ENCODE results near the gene SUMO4. TPM values are rescaled to one million over a fixed set of nuclear protein-coding genes. Genes with fewer than 3 reads are reported as not detected.
"Not testable (repeated sequence)": the region's sequence is repeated elsewhere in the genome, so short reads cannot be mapped to it uniquely, and the experiment has no call there.

The SUMO4 gene
- total RNA-seq, 1 experiment from 2014 or later: 2.8 TPM

DNA sequence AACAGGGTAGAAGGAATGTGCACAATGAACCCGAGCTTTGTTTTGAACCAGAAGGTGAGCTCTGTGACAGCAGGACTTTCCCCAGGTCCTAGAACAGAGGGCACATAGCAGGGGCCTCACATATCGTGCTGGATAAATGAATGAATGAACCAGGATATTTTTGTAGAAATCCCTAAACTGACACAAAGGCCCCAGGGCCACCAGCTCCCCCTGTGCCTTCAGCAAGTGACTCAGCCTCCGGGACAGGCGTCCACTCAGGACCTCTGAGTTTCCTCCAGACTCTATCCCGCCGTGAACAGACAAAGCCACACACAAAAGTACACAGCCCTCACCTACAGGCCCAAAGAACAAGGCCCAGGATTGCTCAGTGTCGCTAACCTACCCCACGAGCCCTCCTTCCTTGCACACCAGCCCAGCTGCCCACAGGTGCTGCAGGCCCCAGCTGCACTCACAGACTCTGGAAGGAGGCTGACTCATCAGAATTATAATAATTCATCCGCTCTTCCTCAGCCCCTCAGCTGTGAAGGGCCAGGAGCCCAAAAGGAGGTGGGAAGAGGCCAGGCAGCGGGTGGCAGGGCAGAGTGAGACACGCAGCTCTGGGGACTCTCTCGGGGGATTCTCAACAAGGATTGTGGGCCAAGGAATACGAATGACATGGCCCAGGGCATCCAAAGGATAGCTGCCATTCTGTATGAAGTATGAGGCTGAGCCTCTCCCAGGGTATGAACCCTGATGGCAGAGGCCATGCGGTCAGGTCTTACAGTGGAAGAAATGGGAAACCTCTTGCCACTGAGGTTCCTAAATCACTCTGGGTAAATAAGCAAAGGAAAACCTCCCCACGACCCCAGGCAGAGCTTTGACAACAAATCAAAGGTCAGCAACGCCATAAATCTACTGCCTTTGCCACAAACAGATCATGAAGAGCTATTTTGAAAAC is 40.9 kb downstream of the SUMO4 start:
- Histone ChIP-seq H3K36me3 (ENCODE audit: insufficient read depth, low read length, poor library complexity, severe bottlenecking) (no peaks in the 10 kb centered on the region), H3K9me3 (ENCODE audit: low read depth, low read length, poor library complexity, severe bottlenecking) (no peaks in the 10 kb centered on the region), H3K27me3 (replicated peaks; ENCODE audit: insufficient read depth, low read depth, low read length, poor library complexity) (no peaks in the 10 kb centered on the region), H3K27ac (ENCODE audit: low read depth, low read length, poor library complexity, severe bottlenecking) (no peak overlapping the region), H3K4me3 (ENCODE audit: low read depth, low read length, poor library complexity, severe bottlenecking) (no peak overlapping the region), H3K4me1 (ENCODE audit: insufficient read depth, low read length, poor library complexity, severe bottlenecking) (no peaks in the 10 kb centered on the region)
- POLR2A ChIA-PET (ENCODE audit: low non-redundant PET): no interaction called here
- BruUV-seq (replicated peaks): no TSS peak
- DNase-seq (ENCODE audit: low spot score): no peak
- no peak for TF ChIP-seq EZH2 (IDR thresholded peaks at IDR 0.05; ENCODE audit: borderline replicate concordance, low read depth, low read length, poor library complexity, severe bottlenecking)
- no peak for TF ChIP-seq CTCF (conservative IDR thresholded peaks at IDR 0.05; ENCODE audit: low read depth, low read length)
- intact Hi-C loops (cut with micrococcal nuclease; ENCODE audit: unreplicated experiment): no loop called here
- CTCF ChIA-PET: interaction anchor here (0.6 kb wide), 1 partner anchor 336 kb away, joined by 3 read pairs; no protein-coding TSS in a partner anchor

GRCh38 chr6:149441740-149442139 is 41.7 kb downstream of the SUMO4 start:
- Histone ChIP-seq H3K36me3 (ENCODE audit: insufficient read depth, low read length, poor library complexity, severe bottlenecking) (no peaks in the 10 kb centered on the region), H3K9me3 (ENCODE audit: low read depth, low read length, poor library complexity, severe bottlenecking) (no peaks in the 10 kb centered on the region), H3K27ac (ENCODE audit: low read depth, low read length, poor library complexity, severe bottlenecking) (no peak overlapping the region), H3K4me3 (ENCODE audit: low read depth, low read length, poor library complexity, severe bottlenecking) (no peak overlapping the region), H3K4me1 (ENCODE audit: insufficient read depth, low read length, poor library complexity, severe bottlenecking) (no peaks in the 10 kb centered on the region), H3K27me3 (replicated peaks; ENCODE audit: insufficient read depth, low read depth, low read length, poor library complexity) (no peaks in the 10 kb centered on the region)
- no TSS peak for BruUV-seq (replicated peaks)
- POLR2A ChIA-PET (ENCODE audit: low non-redundant PET): no interaction called here
- TF ChIP-seq EZH2 (IDR thresholded peaks at IDR 0.05; ENCODE audit: borderline replicate concordance, low read depth, low read length, poor library complexity, severe bottlenecking) (no peak), CTCF (conservative IDR thresholded peaks at IDR 0.05; ENCODE audit: low read depth, low read length) (no peak)
- no peak for DNase-seq (ENCODE audit: low spot score)
- CTCF ChIA-PET: interaction anchor here (0.6 kb wide), 1 partner anchor 337 kb away, joined by 3 read pairs; no protein-coding TSS in a partner anchor
- intact Hi-C loops (cut with micrococcal nuclease; ENCODE audit: unreplicated experiment): no loop called here

DNA sequence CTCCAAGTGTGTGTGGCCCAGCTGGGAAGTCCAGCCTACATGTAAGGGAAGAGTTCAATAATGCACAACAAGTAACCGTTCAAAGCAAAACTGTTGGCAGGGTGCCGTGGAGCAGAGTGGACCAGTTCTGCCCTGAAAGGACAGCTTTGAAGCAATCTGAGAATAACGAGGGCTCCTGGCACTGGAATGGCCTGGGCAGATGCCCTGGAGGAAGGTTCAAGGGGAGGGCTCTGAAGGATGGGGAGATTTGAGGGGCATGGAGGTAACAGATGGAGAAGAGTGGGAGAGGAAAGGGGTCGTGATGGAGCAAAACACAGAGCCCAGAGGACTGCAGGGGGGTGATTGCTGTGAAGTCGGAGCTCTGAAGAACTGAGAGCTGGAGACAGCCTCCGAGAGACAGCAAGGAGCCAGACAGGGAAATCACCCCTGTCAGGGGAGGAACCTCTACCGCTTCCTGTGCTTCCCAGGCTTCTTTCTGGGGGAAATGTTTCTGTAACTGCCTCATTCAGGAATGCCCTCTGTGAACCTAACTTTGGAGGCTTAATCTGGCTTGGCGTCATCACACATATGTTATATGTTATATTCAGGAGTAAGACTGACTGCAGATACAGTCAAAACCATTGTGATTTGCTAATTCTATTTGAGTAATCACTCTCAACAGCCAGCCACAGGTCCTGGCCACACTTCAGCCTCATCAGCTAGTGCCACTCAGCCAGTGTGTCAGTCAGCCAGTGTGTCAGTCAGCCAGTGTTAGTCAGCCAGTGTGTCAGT is 43.5 kb downstream of the SUMO4 start:
- DNase-seq (ENCODE audit: low spot score): no peak

DNA sequence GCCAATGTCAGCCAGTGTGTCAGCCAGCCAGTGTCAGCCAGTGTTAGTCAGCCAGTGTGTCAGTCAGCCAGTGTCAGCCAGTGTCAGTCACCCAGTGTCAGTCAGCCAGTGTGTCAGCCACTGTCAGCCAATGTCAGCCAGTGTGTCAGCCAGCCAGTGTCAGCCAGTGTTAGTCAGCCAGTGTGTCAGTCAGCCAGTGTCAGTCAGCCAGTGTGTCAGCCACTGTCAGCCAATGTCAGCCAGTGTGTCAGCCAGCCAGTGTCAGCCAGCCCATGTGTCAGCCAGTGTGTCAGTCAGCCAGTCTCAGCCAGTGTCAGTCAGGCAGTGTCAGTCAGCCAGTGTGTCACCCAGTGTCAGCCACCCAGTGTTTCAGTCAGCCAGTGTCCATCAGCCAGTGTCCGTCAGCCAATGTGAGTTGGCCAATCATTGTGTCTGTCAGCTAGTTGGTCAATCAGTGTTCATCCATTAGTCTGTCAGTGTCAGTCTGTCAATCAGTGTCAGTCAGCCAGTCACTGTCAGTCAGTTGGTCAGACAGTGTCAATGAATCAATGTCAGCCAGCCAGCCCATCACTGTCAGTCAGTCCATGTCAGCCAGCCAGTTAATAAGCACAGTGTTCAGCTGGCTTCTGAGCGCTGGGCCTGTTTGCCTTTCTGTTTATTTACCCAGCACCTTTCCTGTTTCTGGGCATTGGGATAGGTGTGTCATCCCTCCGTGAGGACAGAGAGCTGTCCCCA is 44.5 kb downstream of the SUMO4 start:
- H3K36me3 ChIP-seq (ENCODE audit: insufficient read depth, low read length, poor library complexity, severe bottlenecking); POLR2A ChIA-PET (ENCODE audit: low non-redundant PET); CTCF ChIA-PET; DNase-seq (ENCODE audit: low spot score); H3K27me3 ChIP-seq (replicated peaks; ENCODE audit: insufficient read depth, low read depth, low read length, poor library complexity); BruUV-seq (replicated peaks); H3K9me3 ChIP-seq (ENCODE audit: low read depth, low read length, poor library complexity, severe bottlenecking); H3K27ac ChIP-seq (ENCODE audit: low read depth, low read length, poor library complexity, severe bottlenecking); H3K4me3 ChIP-seq (ENCODE audit: low read depth, low read length, poor library complexity, severe bottlenecking); intact Hi-C loops (cut with micrococcal nuclease; ENCODE audit: unreplicated experiment); H3K4me1 ChIP-seq (ENCODE audit: insufficient read depth, low read length, poor library complexity, severe bottlenecking): not testable (repeated sequence)

More for the DNA sequence above, 43.5 kb downstream of the SUMO4 start:
- no peak for TF ChIP-seq CTCF (conservative IDR thresholded peaks at IDR 0.05; ENCODE audit: low read depth, low read length)
- no peak for TF ChIP-seq EZH2 (IDR thresholded peaks at IDR 0.05; ENCODE audit: borderline replicate concordance, low read depth, low read length, poor library complexity, severe bottlenecking)
- ChIA-PET POLR2A (ENCODE audit: low non-redundant PET) (no interaction called here), CTCF (no interaction called here)
- H3K36me3 ChIP-seq (ENCODE audit: insufficient read depth, low read length, poor library complexity, severe bottlenecking): no peaks in the 10 kb centered on the region
- H3K4me3 ChIP-seq (ENCODE audit: low read depth, low read length, poor library complexity, severe bottlenecking): no peak overlapping the region
- H3K27me3 ChIP-seq (replicated peaks; ENCODE audit: insufficient read depth, low read depth, low read length, poor library complexity): no peaks in the 10 kb centered on the region
- no TSS peak for BruUV-seq (replicated peaks)
- H3K4me1 ChIP-seq (ENCODE audit: insufficient read depth, low read length, poor library complexity, severe bottlenecking): no peaks in the 10 kb centered on the region
- intact Hi-C loops (cut with micrococcal nuclease; ENCODE audit: unreplicated experiment): no loop called here
- H3K9me3 ChIP-seq (ENCODE audit: low read depth, low read length, poor library complexity, severe bottlenecking): no peaks in the 10 kb centered on the region
- no peak overlapping the region for H3K27ac ChIP-seq (ENCODE audit: low read depth, low read length, poor library complexity, severe bottlenecking)

Data from A673 (cell line).